ENCODE results near the gene SPATA46. TPM values are rescaled to one million over a fixed set of nuclear protein-coding genes. Genes with fewer than 3 reads are reported as not detected.

The SPATA46 gene
- total and polyA plus RNA-seq, 9 of the 15 experiments (the other 6 are each of a cell fraction or from before 2014, with no cell fraction given): 0.04 to 0.11 TPM; not detected in 7

DNA sequence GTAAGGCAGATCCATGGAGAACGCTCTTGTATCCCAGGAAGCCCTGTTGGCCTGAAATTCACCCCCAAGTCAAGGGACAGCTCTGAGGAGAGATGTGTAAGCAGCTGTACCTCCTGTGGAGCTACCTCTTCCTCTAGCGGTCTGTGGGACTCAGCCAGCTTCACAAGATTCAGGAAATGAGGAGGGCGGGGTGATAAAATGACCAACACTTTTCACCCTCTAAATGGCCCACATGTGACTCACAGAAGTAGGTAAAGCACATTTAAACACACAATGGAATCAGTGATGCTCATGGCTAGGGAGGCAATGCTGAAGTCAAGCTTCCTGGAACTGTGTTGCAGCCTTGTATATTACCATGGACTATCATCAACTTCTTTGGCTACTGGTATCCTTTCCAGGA, 35.3 kb upstream of the SPATA46 start, which contains the start of gene SH2D1B (continued):
- TF ChIP-seq, protein P1, sequence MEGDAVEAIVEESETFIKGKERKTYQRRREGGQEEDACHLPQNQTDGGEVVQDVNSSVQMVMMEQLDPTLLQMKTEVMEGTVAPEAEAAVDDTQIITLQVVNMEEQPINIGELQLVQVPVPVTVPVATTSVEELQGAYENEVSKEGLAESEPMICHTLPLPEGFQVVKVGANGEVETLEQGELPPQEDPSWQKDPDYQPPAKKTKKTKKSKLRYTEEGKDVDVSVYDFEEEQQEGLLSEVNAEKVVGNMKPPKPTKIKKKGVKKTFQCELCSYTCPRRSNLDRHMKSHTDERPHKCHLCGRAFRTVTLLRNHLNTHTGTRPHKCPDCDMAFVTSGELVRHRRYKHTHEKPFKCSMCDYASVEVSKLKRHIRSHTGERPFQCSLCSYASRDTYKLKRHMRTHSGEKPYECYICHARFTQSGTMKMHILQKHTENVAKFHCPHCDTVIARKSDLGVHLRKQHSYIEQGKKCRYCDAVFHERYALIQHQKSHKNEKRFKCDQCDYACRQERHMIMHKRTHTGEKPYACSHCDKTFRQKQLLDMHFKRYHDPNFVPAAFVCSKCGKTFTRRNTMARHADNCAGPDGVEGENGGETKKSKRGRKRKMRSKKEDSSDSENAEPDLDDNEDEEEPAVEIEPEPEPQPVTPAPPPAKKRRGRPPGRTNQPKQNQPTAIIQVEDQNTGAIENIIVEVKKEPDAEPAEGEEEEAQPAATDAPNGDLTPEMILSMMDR (IDR thresholded peaks at IDR 0.05 in 2 of 3, conservative IDR thresholded peaks at IDR 0.05 in 1 of 3; ENCODE audit: insufficient read depth in 2 of 3, low read depth in 1 of 3, low read length in 3 of 3): 0 out of 6 replicates have a peak, but pooled peaks of 1 of the 3 experiments have one; percentile 6
- TF ChIP-seq FOS (IDR thresholded peaks at IDR 0.05; ENCODE audit: extremely low read depth, insufficient read length) (no peak), KDM1A (IDR thresholded peaks at IDR 0.05) (no peak), BCL6 (CRISPR knock-in tag; IDR thresholded peaks at IDR 0.05) (no peak), CREB1 (IDR thresholded peaks at IDR 0.05) (0 out of 2 replicates have a peak, but pooled peaks have one; percentile 20), CREB1 (CRISPR knock-in tag; IDR thresholded peaks at IDR 0.05) (no peak), NR2C1 (IDR thresholded peaks at IDR 0.05) (no peak), NR2C1 (tag; IDR thresholded peaks at IDR 0.05) (no peak), TAF1 (IDR thresholded peaks at IDR 0.05; ENCODE audit: control insufficient read depth, extremely low read depth, insufficient read depth, low read length, severe bottlenecking) (peak; percentile 21), NRF1 (conservative IDR thresholded peaks at IDR 0.05 in 1 of 2, IDR thresholded peaks at IDR 0.05 in 1 of 2) (no peak), MBD1 (CRISPR knock-in tag; IDR thresholded peaks at IDR 0.05) (no peak), MNT (conservative IDR thresholded peaks at IDR 0.05) (0 out of 4 replicates have a peak, but pooled peaks of 1 of the 2 experiments have one; percentile 2)
- TF ChIP-seq, protein P2, sequence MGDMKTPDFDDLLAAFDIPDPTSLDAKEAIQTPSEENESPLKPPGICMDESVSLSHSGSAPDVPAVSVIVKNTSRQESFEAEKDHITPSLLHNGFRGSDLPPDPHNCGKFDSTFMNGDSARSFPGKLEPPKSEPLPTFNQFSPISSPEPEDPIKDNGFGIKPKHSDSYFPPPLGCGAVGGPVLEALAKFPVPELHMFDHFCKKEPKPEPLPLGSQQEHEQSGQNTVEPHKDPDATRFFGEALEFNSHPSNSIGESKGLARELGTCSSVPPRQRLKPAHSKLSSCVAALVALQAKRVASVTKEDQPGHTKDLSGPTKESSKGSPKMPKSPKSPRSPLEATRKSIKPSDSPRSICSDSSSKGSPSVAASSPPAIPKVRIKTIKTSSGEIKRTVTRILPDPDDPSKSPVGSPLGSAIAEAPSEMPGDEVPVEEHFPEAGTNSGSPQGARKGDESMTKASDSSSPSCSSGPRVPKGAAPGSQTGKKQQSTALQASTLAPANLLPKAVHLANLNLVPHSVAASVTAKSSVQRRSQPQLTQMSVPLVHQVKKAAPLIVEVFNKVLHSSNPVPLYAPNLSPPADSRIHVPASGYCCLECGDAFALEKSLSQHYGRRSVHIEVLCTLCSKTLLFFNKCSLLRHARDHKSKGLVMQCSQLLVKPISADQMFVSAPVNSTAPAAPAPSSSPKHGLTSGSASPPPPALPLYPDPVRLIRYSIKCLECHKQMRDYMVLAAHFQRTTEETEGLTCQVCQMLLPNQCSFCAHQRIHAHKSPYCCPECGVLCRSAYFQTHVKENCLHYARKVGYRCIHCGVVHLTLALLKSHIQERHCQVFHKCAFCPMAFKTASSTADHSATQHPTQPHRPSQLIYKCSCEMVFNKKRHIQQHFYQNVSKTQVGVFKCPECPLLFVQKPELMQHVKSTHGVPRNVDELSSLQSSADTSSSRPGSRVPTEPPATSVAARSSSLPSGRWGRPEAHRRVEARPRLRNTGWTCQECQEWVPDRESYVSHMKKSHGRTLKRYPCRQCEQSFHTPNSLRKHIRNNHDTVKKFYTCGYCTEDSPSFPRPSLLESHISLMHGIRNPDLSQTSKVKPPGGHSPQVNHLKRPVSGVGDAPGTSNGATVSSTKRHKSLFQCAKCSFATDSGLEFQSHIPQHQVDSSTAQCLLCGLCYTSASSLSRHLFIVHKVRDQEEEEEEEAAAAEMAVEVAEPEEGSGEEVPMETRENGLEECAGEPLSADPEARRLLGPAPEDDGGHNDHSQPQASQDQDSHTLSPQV (IDR thresholded peaks at IDR 0.05): peak; percentile 48; the same call in 1 of the 2 replicates
- TF ChIP-seq, protein P3, sequence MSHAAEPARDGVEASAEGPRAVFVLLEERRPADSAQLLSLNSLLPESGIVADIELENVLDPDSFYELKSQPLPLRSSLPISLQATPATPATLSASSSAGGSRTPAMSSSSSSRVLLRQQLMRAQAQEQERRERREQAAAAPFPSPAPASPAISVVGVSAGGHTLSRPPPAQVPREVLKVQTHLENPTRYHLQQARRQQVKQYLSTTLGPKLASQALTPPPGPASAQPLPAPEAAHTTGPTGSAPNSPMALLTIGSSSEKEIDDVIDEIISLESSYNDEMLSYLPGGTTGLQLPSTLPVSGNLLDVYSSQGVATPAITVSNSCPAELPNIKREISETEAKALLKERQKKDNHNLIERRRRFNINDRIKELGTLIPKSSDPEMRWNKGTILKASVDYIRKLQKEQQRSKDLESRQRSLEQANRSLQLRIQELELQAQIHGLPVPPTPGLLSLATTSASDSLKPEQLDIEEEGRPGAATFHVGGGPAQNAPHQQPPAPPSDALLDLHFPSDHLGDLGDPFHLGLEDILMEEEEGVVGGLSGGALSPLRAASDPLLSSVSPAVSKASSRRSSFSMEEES (CRISPR knock-in tag; IDR thresholded peaks at IDR 0.05): no peak
- TF ChIP-seq, protein P4, sequence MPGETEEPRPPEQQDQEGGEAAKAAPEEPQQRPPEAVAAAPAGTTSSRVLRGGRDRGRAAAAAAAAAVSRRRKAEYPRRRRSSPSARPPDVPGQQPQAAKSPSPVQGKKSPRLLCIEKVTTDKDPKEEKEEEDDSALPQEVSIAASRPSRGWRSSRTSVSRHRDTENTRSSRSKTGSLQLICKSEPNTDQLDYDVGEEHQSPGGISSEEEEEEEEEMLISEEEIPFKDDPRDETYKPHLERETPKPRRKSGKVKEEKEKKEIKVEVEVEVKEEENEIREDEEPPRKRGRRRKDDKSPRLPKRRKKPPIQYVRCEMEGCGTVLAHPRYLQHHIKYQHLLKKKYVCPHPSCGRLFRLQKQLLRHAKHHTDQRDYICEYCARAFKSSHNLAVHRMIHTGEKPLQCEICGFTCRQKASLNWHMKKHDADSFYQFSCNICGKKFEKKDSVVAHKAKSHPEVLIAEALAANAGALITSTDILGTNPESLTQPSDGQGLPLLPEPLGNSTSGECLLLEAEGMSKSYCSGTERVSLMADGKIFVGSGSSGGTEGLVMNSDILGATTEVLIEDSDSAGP (CRISPR knock-in tag; IDR thresholded peaks at IDR 0.05): 0 out of 2 replicates have a peak, but pooled peaks have one; percentile 38
